Thyroid gland (tissue), 4 donors: ENCODE measurements around the gene ADPRM.

Experiments
- CTCF ChIP-seq, 6 experiments: fragments of 200-600 bp in 3 of 6; fragments of 450-650 bp in 3 of 6; sonication (generic) in 3 of 6; IDR thresholded peaks; one replicate each; pipeline ENCODE4 v1.5.1; 2016 to 2019; ENCODE audit warnings: antibody characterized with exemption in 6 of 6, mild to moderate bottlenecking in 2 of 6, inconsistent platforms in 1 of 6, moderate library complexity in 1 of 6
- POLR2A ChIP-seq, 2 donors: fragments of 450-650 bp; IDR thresholded peaks; one replicate each; pipeline ENCODE4 v1.6.1; 2017; ENCODE audit warnings: antibody characterized with exemption in 2 of 2, mild to moderate bottlenecking in 2 of 2, moderate library complexity in 1 of 2

GRCh38 chr17:10751563-10751962 lies 54.2 kb downstream of the ADPRM start:
- no peak for TF ChIP-seq CTCF (IDR thresholded peaks at IDR 0.05)
- TF ChIP-seq POLR2A (IDR thresholded peaks at IDR 0.05) = no peak
